COLO668 (cell line): ENCODE measurements around the gene GGA3.
"Not testable (repeated sequence)": the region's sequence is repeated elsewhere in the genome, so short reads cannot be mapped to it uniquely, and the experiment has no call there.

Source experiments
- DNase-seq: peaks from one replicate; lab custom pipeline; 2025; ENCODE audit not compliant: unreplicated experiment; lab: John Stamatoyannopoulos, UW

Gene GGA3

GRCh38 chr17:75228305-75228704 lies 33.1 kb downstream of the GGA3 start:
- no peak for DNase-seq

DNA sequence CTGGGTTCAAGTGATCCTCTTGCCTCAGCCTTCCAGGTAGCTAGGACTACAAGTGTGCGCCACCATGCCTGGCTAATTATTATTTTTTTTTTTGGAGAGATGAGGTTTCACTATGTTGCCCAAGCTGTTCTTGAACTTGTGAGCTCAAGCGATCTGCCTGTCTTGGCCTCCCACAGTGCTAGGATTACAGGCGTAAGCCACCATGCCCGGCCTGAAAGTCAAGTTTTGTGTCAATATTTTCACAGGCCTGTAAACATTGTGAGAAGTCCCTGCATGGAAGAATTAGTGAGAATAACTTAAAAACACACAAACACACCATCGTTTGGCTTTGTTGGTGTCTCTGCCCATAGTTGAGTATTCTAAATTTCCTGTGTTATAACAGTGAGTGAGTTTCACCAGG lies 33.7 kb downstream of the GGA3 start:
- no peak for DNase-seq

DNA sequence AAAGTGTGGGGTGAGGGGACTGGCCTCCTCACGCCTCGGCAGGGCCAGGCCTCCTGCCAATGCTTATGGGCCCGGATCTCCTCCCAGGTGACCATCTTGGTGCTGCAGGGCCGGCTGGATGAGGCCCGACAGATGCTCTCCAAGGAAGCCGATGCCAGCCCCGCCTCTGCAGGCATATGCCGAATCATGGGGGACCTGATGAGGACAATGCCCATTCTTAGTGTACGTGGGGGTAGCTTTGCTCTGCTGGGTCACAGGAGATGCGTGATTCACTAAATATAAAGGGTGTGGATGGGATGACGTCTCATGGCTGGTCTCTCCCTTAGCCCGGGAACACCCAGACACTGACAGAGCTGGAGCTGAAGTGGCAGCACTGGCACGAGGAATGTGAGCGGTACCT lies 36.4 kb downstream of the GGA3 start:
- DNase-seq, result no peak

DNA sequence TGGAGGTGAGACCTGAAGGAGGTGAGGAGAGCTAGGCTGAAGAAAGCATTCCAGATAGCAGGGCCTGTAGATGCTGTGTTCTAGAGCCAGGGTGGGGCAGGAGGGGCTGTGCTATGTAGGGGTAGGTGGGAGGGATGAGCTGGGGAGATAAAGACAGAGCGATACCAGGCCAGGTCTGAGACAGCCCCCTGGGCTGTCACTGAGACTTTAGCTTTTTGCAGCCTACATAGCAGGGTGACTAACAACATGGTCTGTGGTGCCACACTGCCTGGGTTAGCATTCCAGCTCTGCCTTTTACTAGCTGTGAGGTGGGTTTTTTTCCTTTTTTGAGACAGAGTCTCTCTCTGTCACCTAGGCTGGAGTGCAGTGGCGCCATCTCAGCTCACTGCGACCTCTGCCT lies 41.6 kb downstream of the GGA3 start:
- DNase-seq, result no peak

DNA sequence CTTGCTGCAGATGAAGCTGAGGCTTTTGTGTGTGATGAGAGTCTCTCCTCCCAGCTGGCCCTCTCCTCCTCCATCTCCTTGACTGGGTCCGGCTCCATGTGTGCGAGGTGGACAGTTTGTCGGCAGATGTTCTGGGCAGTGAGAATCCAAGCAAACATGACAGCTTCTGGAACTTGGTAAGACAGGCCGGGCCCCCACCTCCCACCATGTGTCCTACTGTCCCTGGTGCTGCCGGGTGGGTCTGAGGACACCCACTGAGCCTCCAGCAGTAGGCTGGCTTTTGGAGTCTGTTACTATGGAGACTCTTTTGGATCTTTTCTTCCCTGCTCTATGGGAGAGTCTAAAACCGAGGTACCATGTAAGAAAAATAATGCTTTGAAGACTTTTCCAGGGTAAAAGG lies 43.3 kb downstream of the GGA3 start:
- no peak for DNase-seq

DNA sequence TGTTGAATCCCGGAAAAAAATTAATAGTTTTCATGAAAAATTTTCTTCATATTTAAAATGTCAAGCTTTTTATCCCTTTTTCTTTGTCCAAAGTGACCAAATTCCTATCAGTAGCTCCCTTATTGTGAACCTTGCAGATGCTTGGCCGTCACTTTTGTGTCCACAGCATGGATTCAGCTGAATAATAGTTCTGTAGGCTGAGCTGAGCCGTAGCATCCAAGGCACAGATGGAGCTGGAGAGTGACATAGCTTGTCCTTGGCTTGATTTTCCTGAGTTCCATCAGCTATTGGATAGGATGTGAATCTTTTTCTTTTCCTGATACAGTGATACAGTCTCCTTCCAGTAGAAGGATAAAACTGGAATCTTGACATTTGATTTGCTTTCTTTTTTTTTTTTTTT lies 52.3 kb downstream of the GGA3 start:
- no peak for DNase-seq

GRCh38 chr17:75208161-75208560 lies 53.2 kb downstream of the GGA3 start:
- no peak for DNase-seq

DNA sequence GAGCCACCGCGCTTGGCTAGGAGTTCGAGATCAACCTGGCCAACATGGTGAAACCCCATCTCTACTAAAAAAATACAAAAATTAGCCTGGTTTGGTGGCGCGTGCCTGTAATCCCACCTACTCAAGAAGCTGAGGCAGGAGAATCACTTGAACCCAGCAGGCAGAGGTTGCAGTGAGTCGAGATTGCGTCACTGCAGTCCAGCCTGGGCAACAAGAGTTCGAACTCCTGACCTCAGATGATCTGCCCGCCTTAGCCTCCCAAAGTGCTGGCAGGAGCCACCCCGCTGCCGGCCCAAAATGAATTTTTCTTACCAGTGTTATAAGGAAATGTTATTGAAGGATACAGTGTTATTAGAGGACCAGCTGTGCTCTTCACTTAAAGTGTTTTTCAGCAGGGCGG lies 53.6 kb downstream of the GGA3 start:
- DNase-seq, result no peak

DNA sequence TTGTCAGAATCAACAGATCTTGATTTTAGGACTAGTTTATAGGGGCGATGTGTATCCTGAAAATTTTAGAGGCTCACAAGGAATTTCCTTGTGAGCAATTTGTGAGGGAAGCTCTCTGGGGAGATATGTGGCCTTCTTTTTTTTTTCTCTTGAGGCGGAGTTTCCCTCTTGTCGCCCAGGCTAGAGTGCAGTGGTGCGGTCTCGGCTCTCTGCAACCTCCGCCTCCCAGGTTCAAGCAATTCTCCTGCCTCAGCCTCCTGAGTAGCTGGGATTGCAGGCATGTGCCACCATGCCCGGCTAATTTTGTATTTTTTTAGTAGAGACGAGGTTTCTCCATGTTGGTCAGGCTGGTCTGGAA lies 54.4 kb downstream of the GGA3 start:
- not testable (repeated sequence) for DNase-seq

DNA sequence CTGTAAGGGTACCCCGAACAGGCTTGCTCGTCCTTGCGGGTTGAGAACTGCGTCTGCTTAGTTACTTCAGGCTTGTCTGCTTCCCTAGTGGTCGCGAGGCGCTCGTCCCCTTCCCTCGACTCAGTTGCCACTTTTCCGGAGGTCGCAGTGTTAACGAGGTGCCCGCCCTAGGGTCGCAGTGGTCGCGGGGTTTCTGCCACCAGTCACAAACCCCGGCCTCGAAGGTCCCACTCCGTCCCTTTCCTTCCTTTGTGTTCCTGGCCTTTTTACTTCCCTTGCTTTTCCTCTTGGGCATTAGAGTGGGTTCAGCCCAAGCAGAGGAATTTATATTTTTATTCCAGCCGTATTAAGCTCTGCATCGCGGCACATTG lies 55.6 kb downstream of the GGA3 start:
- no peak for DNase-seq

DNA sequence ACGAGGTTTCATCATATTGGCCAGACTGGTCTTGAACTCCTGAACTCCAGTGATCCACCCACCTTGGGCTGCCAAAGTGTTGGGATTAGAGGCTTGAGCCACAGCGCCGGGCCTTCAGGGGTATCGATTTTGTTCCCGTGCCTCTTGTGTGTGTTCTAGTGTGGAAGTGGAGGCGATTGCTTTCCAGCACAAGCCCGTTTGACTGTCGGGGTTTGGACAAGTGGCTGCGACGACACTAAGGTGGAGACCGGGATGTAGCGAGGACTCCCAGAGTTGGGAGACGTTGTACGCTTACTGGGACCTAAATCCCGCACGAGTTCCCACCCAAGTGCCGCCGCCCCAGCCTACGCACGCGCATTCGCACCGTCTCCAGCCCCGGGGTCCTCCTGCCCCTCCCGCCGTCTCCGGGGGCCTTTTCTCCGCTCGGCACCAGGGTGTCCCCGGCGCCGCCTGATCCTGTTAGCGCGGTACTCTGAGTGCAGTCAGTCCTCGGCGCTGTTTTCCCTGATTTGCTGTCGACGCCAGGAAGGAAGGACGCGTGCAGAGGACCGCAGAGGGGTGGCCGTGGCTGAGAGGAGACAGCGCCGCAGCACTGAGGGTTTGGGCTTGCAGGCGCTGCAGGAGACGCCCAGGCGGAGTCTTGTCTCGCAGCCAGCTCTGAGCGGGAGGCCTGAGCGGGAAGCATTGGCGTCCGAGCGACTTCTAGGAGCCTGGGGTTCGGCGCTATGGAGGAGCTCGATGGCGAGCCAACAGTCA lies 56.2 kb downstream of the GGA3 start, which contains the start of gene NUP85:
TSS of gene NUP85 (plus strand) at position 643 of the 756 bp plus-strand sequence. CDS start at position 726, 83 bp downstream.
- peak; percentile 91 for DNase-seq

DNA sequence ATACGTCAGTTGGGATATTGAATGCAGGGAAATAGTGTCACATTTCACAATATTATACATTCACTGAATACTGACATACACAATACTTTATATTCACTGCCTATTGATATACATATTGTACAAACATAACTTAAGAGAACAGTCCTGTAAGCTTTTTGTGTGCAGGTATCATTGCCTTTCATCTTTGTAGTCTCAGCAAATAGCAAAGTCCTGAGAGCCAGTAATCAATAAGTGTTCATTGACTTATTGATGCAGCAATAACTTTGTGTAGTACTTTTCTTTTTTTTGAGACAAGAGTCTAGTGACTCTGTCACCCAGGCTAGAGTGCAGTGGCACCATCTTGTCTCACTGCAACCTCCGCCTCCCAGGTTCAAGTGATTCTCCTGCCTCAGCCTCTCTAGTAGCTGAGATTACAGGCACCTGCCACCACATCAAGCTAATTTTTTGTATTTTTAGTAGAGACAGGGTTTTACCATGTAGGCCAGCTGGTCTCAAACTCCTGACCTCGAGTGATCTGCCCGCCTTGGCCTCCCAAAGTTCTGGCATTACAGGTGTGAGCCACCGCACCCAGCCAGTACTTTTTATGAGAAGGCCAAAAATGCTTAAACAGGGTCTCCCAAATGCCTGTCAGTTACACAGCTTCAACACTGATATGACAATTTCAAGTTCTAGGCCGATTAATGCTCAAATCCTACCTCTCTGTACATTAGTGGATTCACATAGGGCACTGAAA lies 61.4 kb downstream of the GGA3 start:
- DNase-seq, result no peak

DNA sequence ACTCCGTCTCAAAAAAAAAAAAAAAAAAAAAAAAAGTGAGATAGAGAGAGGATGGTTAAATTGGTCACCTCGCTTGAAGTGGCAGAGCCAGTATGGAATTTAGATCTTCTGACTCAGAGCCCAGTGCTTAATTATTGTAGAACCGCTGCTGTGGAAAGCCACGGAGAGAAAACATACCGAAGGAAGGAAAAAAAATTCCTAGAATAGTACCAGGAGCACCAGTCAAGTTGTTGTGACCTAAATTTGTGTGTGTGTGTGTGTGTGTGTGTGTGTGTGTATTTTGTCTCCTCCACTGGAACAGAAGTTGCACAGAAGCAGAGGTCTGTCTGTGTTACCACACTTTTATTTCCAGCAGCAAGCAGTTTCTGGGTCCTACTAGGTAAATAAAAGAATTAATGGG lies 66.5 kb downstream of the GGA3 start:
- no peak for DNase-seq

DNA sequence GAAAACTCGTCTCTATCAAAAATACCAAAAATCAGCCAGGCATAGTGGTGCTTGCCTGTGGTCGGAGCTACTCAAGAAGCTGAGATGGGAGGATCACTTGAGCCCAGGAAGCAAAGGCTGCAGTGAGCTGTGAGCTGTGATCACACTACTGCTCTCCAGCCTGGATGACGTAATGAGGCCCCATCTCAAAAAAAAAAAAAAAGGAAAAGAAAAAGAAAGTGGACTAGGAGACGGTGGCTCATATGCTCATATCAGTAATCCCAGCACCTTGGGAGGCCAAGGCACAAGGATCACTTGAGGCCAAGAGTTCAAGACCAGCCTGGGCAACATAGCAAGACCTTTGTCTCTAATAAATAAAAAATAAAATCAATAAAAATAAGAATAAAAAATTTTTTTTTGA lies 69.8 kb downstream of the GGA3 start:
- no peak for DNase-seq

- DNase-seq, result no peak
Observed at GRCh38 chr17:75188614-75189013, 72.8 kb downstream of the GGA3 start.
